ENCODE data around the gene ALK. TPM values are rescaled to one million over a fixed set of nuclear protein-coding genes. Genes with fewer than 3 reads are reported as not detected.

The ALK gene
- total RNA-seq, 2 donors from 2014 or later = 0.25 TPM; not detected in 1

DNA sequence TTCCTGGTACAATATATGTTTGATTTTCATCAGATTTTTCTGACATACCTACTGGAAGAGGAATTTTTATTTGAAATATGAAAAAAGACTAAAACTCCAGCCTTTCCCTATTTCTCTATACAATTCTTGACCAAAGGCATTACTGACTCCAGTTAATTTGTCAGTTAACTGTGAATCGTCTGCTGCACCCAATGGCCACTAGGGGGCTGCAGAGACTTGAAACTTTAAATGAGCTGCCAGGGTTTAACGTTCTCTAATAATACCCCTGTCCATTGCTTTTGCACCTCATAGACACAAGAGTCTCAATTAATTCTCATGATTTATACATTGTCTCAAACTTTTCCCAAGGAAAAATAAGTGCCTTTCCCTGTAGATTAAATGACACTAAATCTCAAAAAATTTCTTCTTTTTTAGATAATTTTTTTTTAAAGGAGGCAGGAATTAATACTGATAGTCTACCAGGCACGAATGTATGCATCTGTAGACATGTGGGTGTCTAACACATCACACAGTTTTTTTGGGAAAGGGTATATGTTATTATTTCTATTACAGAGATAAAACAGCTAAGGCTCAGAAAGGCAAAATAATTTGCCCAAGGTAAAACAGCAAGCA lies 1.8 kb upstream of the ALK start:
- DNase-seq = peak; percentile 40 to 50
- Mint-ChIP-seq H3K27me3 (ENCODE audit: low read depth) (peaks cover 69% of the 10 kb centered on the region), H3K36me3 (ENCODE audit: insufficient read depth in 2 of 2) (no peaks in the 10 kb centered on the region), H3K9me3 (no peaks in the 10 kb centered on the region), H3K4me1 (ENCODE audit: low read depth) (peaks cover 5% of the 10 kb centered on the region), H3K4me3 (peak overlapping the region in 1 of 2 donors; percentile 27), H3K27ac (no peak overlapping the region)
- ATAC-seq (replicated peaks in 1 of 2) = no peak

DNA sequence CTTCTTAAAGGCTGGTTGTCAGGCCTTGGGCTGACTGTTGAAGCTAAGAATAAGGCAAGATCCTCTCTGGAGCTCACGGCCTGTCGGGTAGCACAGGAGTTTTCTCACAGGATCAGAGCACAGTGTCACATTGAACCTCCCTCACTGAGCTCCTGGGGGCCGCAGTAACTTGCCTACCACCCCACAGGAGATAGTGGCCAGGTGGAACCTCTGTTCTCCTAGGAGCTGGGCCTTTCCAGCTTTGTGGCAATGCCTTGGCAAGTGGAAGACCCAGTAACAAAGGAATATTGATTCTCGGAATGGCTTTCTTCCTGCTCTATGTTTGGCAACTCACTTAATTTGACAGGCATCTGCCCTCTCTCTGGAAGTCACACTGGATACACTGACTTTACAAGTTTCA lies 1.2 kb upstream of the ALK start:
- DNase-seq (no peak), ATAC-seq (replicated peaks in 1 of 2) (no peak)
- Mint-ChIP-seq H3K9me3 (no peaks in the 10 kb centered on the region), H3K4me3 (peak overlapping the region in 1 of 2 donors; percentile 27), H3K4me1 (ENCODE audit: low read depth) (peaks cover 5% of the 10 kb centered on the region), H3K27me3 (ENCODE audit: low read depth) (peaks cover 71% of the 10 kb centered on the region), H3K27ac (no peak overlapping the region), H3K36me3 (ENCODE audit: insufficient read depth in 2 of 2) (no peaks in the 10 kb centered on the region)

DNA sequence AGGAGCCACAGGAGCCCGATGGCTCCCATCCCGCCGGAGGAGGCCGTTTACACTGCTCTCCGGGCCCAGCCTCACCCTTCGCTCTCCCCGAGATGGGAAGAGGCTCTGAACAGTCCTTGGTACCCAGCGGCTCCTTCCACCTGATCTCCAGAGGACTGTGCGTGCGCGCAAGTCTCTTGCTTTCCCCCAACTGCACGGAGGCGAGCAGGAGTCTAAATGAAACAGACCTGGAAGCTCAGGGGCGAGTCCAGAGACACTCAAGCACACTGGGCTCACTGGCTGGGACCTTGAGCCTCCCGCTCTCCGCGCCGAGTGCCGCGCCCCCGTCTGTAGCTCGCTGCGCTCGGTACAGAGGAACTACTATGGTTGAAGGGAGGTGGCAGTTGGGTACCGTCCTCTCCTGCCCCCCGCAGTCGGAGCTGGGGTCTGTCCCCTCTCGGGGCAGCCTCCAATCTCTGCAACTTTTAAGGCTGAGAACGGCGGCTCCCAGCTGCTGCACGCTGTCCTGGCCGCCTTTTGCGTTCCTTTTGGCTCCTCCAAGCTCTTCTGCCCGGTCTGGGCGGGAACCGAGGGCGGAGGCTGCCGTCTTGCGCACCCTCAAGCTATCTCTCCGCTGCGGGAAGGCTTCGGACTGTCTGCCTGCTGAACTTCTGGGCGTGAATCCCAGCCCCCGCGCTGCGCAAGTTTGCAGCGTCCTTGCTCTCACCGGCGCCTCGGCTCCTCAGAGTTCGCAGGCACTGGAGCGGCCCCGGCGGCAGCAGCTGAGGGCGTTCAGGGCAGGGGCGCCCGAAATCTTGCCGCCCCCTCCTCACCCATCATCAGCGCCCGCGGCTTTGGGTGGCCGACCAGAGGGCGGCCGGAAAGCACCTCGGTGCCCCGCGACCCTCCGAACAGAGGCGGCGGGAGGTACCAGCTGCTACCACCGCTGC lies 491 bp downstream of the ALK start:
- H3K27me3 Mint-ChIP-seq (ENCODE audit: low read depth) = peaks cover 77% of the 10 kb centered on the region
- ATAC-seq (replicated peaks in 1 of 2) = peak; percentile 34 to 41
- H3K36me3 Mint-ChIP-seq (ENCODE audit: insufficient read depth in 2 of 2) = no peaks in the 10 kb centered on the region
- H3K9me3 Mint-ChIP-seq = no peaks in the 10 kb centered on the region
- H3K4me1 Mint-ChIP-seq (ENCODE audit: low read depth) = peaks cover 5% of the 10 kb centered on the region
- peak overlapping the region; percentile 64 to 69 for H3K4me3 Mint-ChIP-seq
- H3K27ac Mint-ChIP-seq = no peak overlapping the region
- peak; percentile 2 to 4 for DNase-seq

DNA sequence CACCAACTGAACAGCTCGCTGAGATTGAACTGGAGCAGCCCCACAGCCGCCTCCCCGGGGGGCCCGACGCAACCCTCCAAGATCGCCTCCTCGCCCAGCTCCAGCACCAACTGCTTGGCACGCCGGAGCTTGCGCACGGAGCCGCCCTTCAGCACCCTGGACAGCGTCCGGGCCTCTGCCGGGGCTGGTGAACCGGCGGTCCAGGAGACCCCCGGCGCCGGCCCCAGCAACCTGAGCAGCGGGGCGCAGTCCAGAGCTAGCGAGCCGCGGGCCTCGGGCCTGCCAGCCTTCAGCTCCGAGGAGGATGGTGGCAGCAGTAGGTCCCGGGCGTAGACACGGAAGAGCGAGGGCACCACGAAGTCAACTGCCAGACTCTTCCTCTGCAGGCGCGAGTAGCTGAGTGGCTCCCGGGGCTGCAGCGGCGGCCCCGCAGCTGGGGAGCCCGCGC lies 1.2 kb downstream of the ALK start:
- Mint-ChIP-seq H3K36me3 (ENCODE audit: insufficient read depth in 2 of 2) (no peaks in the 10 kb centered on the region), H3K9me3 (no peaks in the 10 kb centered on the region), H3K4me3 (no peak overlapping the region), H3K27me3 (ENCODE audit: low read depth) (peaks cover 78% of the 10 kb centered on the region), H3K4me1 (ENCODE audit: low read depth) (peaks cover 5% of the 10 kb centered on the region), H3K27ac (no peak overlapping the region)
- DNase-seq (peak; percentile 70 to 74), ATAC-seq (replicated peaks in 1 of 2) (peak; percentile 46 to 48)

DNA sequence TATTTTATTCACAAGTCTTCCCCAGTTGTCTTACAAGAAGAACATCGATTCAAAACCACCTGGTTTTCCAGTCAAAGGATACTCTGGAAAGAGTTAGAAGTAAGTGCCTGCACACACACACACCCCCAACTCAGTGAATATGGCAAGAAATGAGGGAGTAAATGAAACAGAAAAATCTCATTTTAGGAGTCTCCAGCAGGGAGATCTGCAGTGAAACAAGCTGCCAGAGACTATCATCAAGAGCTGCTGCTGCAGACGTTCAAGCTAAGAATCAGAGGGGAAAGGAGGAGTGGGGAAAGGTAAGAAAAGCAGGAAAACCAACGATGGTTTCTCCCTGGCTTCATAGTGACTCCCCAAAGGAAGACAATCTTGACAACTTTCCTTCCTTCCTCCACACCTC lies 2.4 kb downstream of the ALK start:
- H3K4me3 Mint-ChIP-seq = peak overlapping the region in 1 of 2 donors; percentile 1
- ATAC-seq (replicated peaks in 1 of 2) = no peak
- no peaks in the 10 kb centered on the region for H3K9me3 Mint-ChIP-seq
- H3K36me3 Mint-ChIP-seq (ENCODE audit: insufficient read depth in 2 of 2) = no peaks in the 10 kb centered on the region
- peaks cover 71% of the 10 kb centered on the region for H3K27me3 Mint-ChIP-seq (ENCODE audit: low read depth)
- H3K4me1 Mint-ChIP-seq (ENCODE audit: low read depth) = peaks cover 5% of the 10 kb centered on the region
- no peak for DNase-seq
- H3K27ac Mint-ChIP-seq = no peak overlapping the region

DNA sequence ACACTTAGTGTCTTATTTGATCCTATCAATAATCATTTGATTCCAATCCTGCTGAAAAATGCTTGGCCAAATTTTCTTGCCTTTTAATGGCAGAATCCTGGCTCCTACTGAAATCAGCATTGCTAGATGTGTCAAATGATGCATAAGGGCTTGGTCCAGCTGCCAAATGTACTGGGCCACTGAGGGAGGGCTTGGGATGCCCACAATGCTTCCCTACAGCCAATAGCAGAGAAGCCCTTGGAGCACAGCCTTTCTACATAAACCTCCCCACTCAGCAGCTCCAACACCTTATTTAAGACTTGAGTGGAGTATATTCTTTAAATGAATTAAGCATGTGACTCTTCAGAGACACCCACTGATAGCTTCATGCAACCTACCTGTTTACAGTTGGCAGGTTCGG lies 3.6 kb downstream of the ALK start:
- DNase-seq (no peak), ATAC-seq (replicated peaks in 1 of 2) (no peak)
- peaks cover 5% of the 10 kb centered on the region for H3K4me1 Mint-ChIP-seq (ENCODE audit: low read depth)
- H3K9me3 Mint-ChIP-seq = no peaks in the 10 kb centered on the region
- no peaks in the 10 kb centered on the region for H3K36me3 Mint-ChIP-seq (ENCODE audit: insufficient read depth in 2 of 2)
- H3K27ac Mint-ChIP-seq = no peak overlapping the region
- peaks cover 78% of the 10 kb centered on the region for H3K27me3 Mint-ChIP-seq (ENCODE audit: low read depth)
- H3K4me3 Mint-ChIP-seq = no peak overlapping the region

DNA sequence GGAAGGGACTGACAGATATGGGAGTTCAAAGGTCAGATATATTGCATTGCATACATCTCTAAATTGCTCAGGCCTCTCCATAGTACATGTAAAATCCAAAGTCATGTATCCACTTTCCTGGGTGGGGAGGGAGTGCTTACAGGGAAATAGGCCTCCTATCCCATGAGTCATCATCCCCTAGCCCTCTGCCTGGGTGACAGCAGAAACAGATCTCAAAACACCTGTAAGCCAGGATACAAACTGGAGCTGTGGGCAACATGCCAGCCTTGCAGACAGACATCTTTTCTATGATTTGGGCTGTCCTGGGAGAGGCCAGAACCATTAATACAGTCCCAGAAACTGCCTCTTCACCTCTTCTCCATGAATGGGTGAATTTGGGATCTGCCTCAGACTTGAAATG lies 4.8 kb downstream of the ALK start:
- no peak for ATAC-seq (replicated peaks in 1 of 2)
- Mint-ChIP-seq H3K4me3 (no peak overlapping the region), H3K36me3 (ENCODE audit: insufficient read depth in 2 of 2) (no peaks in the 10 kb centered on the region), H3K27me3 (ENCODE audit: low read depth) (peaks cover 67% of the 10 kb centered on the region), H3K9me3 (no peaks in the 10 kb centered on the region), H3K27ac (no peak overlapping the region), H3K4me1 (ENCODE audit: low read depth) (peaks cover 5% of the 10 kb centered on the region)
- DNase-seq = no peak

DNA sequence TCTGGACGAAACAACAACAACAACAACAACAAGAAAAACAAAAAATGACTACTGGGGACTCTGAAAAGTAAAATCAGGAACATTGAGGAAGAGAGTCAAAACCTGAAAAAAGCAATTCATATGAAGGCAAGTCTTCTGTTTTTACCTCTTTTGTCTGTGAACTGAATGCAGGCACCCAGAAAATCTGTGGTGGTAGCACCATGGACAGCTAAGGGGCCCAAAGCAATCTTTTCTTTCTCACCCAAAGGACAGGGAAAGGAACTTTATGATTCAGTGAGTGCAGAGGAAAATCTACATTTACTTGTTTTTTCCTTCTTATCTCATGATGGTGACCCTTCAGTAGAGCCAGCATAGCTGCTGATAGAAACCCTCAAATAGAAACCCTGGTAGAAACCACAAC lies 10.4 kb downstream of the ALK start:
- Mint-ChIP-seq H3K9me3 (no peaks in the 10 kb centered on the region), H3K36me3 (ENCODE audit: insufficient read depth in 2 of 2) (no peaks in the 10 kb centered on the region), H3K4me3 (no peak overlapping the region), H3K27me3 (ENCODE audit: low read depth) (peaks cover 23% of the 10 kb centered on the region), H3K27ac (no peak overlapping the region), H3K4me1 (ENCODE audit: low read depth) (no peaks in the 10 kb centered on the region)
- DNase-seq (no peak), ATAC-seq (replicated peaks in 1 of 2) (no peak)

DNA sequence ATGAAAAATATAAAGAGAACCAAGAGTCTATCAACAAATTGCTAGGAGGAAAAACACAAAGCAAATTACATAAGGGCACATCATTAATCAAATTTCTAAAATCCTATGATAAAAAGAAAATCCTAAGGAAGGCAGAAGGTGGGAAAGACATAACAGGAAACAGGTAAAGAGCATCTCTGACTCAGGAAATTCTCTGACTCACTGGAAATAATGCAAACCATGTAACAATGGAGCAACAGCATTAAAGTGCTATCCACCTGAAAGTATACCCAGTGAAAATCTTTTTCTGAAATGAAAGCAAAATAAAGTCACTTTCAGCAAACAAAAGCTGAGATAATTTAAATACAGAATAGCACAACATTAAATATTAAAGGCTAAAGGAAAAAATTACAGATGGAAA lies 10.9 kb downstream of the ALK start:
- ATAC-seq (replicated peaks in 1 of 2) (no peak), DNase-seq (no peak)
- no peak overlapping the region for H3K27ac Mint-ChIP-seq
- no peaks in the 10 kb centered on the region for H3K36me3 Mint-ChIP-seq (ENCODE audit: insufficient read depth in 2 of 2)
- no peaks in the 10 kb centered on the region for H3K4me1 Mint-ChIP-seq (ENCODE audit: low read depth)
- H3K27me3 Mint-ChIP-seq (ENCODE audit: low read depth) = peaks cover 21% of the 10 kb centered on the region
- no peak overlapping the region for H3K4me3 Mint-ChIP-seq
- H3K9me3 Mint-ChIP-seq = no peaks in the 10 kb centered on the region

DNA sequence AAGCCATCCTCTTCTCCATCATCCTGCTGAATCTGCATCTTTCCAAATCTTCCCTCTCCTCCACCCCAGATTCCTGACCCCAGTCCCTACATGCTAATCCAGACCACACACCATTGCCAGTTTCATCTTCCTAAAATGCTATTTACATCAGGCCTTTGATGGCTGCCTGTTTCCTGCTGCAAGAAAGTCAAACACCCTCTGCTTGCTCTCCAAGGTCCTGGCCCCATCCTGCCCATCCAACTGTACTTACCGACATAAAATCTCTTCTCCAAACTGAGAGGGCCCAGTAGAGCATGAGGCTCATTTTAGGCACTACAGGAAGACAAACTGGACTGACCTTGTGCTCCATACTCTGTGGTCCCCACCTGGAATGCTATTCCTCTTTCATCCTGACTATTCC lies 19.0 kb downstream of the ALK start:
- Mint-ChIP-seq H3K9me3 (no peaks in the 10 kb centered on the region), H3K4me1 (ENCODE audit: low read depth) (no peaks in the 10 kb centered on the region), H3K27ac (no peak overlapping the region), H3K36me3 (ENCODE audit: insufficient read depth in 2 of 2) (no peaks in the 10 kb centered on the region), H3K4me3 (no peak overlapping the region), H3K27me3 (ENCODE audit: low read depth) (peaks cover 19% of the 10 kb centered on the region)
- DNase-seq = no peak
- ATAC-seq (replicated peaks in 1 of 2) = no peak

DNA sequence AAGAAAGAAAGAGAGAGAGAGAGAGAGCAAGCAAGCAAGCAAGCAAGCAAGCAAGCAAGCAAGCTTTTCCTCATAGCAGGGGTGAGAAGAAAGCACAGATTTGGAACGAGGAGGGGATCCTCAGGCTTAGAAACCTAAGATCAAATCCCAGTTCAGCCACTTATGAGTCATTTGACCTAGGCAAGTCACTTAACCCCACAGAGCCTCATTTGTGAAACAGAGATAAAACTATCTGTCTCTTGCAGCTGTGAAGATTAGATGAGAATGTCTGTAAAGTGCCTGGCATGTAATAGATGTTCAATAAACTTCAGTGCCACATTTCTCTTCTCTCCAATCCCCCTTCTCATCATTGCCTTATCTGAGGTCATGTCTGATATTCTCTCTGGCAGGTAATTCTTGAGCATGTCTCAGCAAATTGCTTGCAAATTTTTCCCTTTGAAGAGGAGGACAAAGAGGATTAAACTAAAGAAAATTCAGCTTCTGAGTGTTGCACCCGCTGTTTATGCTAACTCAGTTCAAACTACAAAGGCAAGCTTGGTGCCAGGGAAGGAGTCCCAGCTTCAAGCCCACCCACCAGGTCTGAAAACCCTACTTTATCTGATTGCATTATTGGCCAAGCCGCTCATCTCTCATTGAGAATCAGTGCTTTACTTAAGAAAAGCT lies 20.3 kb downstream of the ALK start:
- DNase-seq = no peak
- no peaks in the 10 kb centered on the region for H3K9me3 Mint-ChIP-seq
- H3K27me3 Mint-ChIP-seq (ENCODE audit: low read depth) = peaks cover 27% of the 10 kb centered on the region
- no peak overlapping the region for H3K27ac Mint-ChIP-seq
- H3K4me3 Mint-ChIP-seq = no peak overlapping the region
- H3K4me1 Mint-ChIP-seq (ENCODE audit: low read depth) = no peaks in the 10 kb centered on the region
- ATAC-seq (replicated peaks in 1 of 2) = no peak
- H3K36me3 Mint-ChIP-seq (ENCODE audit: insufficient read depth in 2 of 2) = no peaks in the 10 kb centered on the region

DNA sequence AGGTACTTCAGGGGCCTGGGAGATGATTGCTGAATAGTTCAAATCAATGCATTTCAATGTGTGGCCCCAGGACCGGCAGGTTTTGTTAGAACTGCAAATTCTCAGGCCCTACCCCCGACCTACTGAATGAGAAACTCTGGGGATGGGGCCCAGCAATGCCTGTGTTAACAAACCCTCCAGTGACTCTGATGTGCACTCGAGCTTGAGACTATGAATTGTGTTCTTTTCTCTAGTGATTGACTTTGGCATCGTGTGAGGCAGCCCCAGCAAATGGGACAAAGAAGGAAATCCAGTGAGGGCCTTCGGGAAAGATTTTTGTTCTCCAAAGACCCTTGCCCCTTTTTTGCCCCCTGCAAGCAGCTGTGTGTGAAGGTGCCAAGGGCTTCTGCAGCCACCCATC lies 22.4 kb downstream of the ALK start:
- ATAC-seq (replicated peaks in 1 of 2) = no peak
- H3K4me3 Mint-ChIP-seq = no peak overlapping the region
- H3K27ac Mint-ChIP-seq = no peak overlapping the region
- no peaks in the 10 kb centered on the region for H3K4me1 Mint-ChIP-seq (ENCODE audit: low read depth)
- no peaks in the 10 kb centered on the region for H3K36me3 Mint-ChIP-seq (ENCODE audit: insufficient read depth in 2 of 2)
- H3K9me3 Mint-ChIP-seq = no peaks in the 10 kb centered on the region
- no peak for DNase-seq
- peaks cover 22% of the 10 kb centered on the region for H3K27me3 Mint-ChIP-seq (ENCODE audit: low read depth)
